ENCODE measurements around the gene LDLRAD4. TPM values are rescaled to one million over a fixed set of nuclear protein-coding genes. Genes with fewer than 3 reads are reported as not detected.

The LDLRAD4 gene
- total and polyA plus RNA-seq, 11 donors, result 10.4 to 44.0 (median 29.6) TPM

DNA sequence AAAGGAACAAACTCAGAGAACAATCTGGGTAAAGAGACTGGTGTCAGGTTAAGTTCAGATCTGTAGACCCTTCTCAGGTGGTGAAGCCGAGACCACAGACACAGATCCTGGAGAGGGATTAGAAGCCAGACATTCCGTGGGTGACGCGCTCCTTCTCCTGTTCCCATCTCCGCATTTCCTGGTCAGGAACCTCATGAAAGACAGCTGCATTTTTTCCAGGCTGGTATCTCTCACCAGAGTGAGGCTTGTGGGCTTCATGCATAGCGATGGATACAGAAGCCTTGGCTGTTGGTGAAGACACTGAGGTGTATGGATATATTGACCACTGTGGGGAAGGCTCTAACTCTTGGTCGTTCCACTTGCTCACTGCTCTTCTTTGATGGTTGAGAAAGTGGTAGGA lies 355.2 kb downstream of the LDLRAD4 start:
- ATAC-seq, result no peak
- Histone ChIP-seq H3K27me3 (no peaks in the 10 kb centered on the region), H3K36me3 (no peaks in the 10 kb centered on the region), H3K9me3 (no peaks in the 10 kb centered on the region), H3K4me3 (no peak overlapping the region), H3K4me1 (peaks cover 0 to 32% (median 3%) of the 10 kb centered on the region in 12 donors), H3K27ac (no peak overlapping the region)
- TF ChIP-seq POLR2A (IDR thresholded peaks at IDR 0.05), result no peak
- TF ChIP-seq, protein P1, sequence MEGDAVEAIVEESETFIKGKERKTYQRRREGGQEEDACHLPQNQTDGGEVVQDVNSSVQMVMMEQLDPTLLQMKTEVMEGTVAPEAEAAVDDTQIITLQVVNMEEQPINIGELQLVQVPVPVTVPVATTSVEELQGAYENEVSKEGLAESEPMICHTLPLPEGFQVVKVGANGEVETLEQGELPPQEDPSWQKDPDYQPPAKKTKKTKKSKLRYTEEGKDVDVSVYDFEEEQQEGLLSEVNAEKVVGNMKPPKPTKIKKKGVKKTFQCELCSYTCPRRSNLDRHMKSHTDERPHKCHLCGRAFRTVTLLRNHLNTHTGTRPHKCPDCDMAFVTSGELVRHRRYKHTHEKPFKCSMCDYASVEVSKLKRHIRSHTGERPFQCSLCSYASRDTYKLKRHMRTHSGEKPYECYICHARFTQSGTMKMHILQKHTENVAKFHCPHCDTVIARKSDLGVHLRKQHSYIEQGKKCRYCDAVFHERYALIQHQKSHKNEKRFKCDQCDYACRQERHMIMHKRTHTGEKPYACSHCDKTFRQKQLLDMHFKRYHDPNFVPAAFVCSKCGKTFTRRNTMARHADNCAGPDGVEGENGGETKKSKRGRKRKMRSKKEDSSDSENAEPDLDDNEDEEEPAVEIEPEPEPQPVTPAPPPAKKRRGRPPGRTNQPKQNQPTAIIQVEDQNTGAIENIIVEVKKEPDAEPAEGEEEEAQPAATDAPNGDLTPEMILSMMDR (IDR thresholded peaks at IDR 0.05), result no peak
- 95 to 99% (median 96%) methylated on average over 7 of the region's 7 CpGs for WGBS, 4 donors
- no peak for DNase-seq
- intact Hi-C loops (cut with DNase I), result no loop called here

DNA sequence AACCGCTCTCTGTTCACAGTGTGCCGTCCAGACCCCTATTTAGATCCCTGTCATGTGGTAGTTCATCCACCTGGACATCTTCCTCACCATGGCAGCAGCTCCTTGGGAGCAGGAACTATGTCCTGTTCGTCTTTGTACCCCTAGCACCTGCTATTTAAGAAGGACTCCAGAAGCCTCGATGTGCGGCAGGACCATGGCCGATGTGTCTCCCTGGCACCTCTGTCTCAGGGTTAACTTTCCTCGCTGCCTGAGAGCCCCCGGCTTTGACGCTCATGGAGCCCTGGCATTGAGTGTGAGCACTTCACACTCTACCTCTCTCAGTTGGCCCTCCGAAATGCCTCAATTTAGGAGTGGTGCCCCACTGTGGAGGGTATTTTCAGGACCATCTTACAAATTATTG lies 355.8 kb downstream of the LDLRAD4 start:
- H3K36me3 ChIP-seq, result no peaks in the 10 kb centered on the region
- H3K27me3 ChIP-seq, result no peaks in the 10 kb centered on the region
- no peak overlapping the region for H3K4me3 ChIP-seq
- WGBS, 4 donors, result 95 to 98% (median 96%) methylated on average over 10 of the region's 10 CpGs
- peaks cover 0 to 32% (median 3%) of the 10 kb centered on the region in 12 donors for H3K4me1 ChIP-seq
- ATAC-seq (no peak), DNase-seq (no peak)
- TF ChIP-seq, protein P1 (IDR thresholded peaks at IDR 0.05), result no peak
- TF ChIP-seq POLR2A (IDR thresholded peaks at IDR 0.05), result no peak
- intact Hi-C loops (cut with DNase I), result no loop called here
- no peaks in the 10 kb centered on the region for H3K9me3 ChIP-seq
- H3K27ac ChIP-seq, result no peak overlapping the region

DNA sequence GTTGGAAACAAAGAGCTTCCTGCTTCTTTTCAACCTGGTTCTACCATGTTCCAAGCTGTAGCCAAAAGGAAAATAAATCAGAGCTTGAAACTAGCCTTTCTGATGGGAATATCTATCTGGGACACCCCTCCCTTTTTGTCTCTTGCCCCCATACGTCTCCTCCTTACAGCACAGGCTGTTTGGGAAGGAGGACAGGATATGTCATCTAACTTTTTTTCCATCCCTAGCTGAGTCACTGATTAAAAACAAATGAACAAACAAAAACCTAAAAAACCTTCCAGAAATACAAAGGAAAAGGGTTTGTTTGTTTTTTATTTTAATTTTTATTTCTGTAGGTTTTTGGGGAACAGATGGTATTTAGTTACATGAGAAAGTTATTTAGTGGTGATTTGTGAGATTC lies 356.2 kb downstream of the LDLRAD4 start:
- H3K9me3 ChIP-seq, result no peaks in the 10 kb centered on the region
- WGBS, 4 donors, result 49 to 64% (median 52%) methylated on average over 1 of the region's 1 CpG
- peaks cover 0 to 34% (median 4%) of the 10 kb centered on the region in 12 donors for H3K4me1 ChIP-seq
- TF ChIP-seq POLR2A (IDR thresholded peaks at IDR 0.05), result no peak
- TF ChIP-seq, protein P1 (IDR thresholded peaks at IDR 0.05), result no peak
- H3K36me3 ChIP-seq, result no peaks in the 10 kb centered on the region
- no peak overlapping the region for H3K4me3 ChIP-seq
- H3K27ac ChIP-seq, result no peak overlapping the region
- intact Hi-C loops (cut with DNase I), result no loop called here
- DNase-seq (no peak), ATAC-seq (no peak)
- no peaks in the 10 kb centered on the region for H3K27me3 ChIP-seq

DNA sequence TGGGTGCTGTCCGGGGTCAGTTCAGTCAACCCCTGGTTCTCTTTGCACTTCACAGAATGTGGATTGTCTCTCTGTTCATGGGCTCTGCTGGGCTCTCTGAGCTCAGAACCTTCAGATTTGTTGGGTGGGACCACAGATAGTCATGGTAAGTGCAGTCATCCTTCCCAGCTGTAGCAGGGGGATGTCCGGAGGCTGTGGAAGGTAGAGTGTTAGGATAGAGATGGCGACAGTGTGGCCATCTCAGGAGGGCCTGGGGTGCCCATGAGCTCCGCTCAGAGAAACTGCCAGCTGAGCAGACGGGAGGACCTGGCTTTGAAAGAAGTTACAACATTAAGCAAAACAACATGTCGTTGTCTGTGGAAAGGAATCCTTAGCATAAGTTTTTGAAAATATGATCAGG lies 358.0 kb downstream of the LDLRAD4 start:
- WGBS, 4 donors, result 94 to 98% (median 95%) methylated on average over 6 of the region's 6 CpGs
- H3K27ac ChIP-seq, result peak overlapping the region in 1 of 12 donors; percentile 86
- DNase-seq (no peak), ATAC-seq (no peak)
- H3K36me3 ChIP-seq, result no peaks in the 10 kb centered on the region
- intact Hi-C loops (cut with DNase I), result no loop called here
- TF ChIP-seq, protein P1 (IDR thresholded peaks at IDR 0.05), result no peak
- no peak for TF ChIP-seq POLR2A (IDR thresholded peaks at IDR 0.05)
- peaks cover 0 to 45% (median 16%) of the 10 kb centered on the region in 12 donors for H3K4me1 ChIP-seq
- H3K27me3 ChIP-seq, result no peaks in the 10 kb centered on the region
- no peak overlapping the region for H3K4me3 ChIP-seq
- H3K9me3 ChIP-seq, result no peaks in the 10 kb centered on the region
